Breast epithelium (tissue), 3 donors: Measurements from ENCODE around the gene ECEL1.

Experiments
- POLR2AphosphoS5 ChIP-seq, 3 donors: sonication (generic); formaldehyde crosslinking; IDR thresholded peaks; one replicate each; pipeline ENCODE4 v1.6.1; 2017; ENCODE audit warnings: antibody characterized with exemption in 3 of 3
- TF ChIP-seq, protein P1 (sequence below), 3 donors: fragments of 450-650 bp; IDR thresholded peaks; one replicate each; pipeline ENCODE4 v1.5.1; 2016 to 2017; ENCODE audit warnings: antibody characterized with exemption in 3 of 3, mild to moderate bottlenecking in 3 of 3, moderate library complexity in 3 of 3

DNA sequence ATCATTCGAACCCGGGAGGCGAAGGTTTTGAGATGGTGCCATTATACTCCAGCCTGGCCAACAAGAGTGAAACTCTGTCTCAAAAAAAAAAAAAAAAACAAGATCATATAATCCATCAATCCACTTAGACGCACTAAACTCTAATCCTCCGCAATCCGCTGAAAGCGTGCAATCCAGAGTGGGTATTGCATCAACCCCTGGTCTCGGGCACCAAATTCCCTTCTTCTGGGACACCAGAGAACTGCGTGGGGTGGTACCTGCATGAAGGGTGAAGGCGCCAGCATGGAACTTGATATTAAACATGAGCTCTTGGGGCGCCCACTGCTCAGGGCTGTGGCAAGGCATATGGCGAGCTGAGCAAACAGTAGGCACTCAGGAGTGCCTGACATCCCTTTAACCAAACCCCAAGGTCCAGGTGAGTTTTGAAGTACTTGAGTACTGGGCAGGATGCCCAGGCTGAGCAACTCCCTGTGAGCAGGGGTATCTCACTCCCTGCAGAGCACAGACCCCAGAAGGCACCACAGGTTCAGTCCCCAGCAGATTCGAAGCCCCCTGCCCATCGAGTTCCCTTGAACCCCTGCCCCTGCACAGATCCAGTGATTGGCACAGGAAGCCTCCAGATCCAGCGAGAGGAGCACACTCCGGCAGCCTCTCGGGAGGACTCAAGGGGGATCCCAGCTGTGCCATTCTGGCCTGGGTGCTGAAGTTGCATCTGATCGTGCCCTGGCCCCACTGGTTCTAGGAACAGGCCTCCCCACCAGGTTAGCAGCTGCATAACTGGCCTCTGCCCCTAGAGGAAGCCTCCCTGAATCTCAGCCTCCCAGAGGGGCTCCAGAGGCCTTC lies 23.7 kb downstream of the ECEL1 start:
- TF ChIP-seq, protein P1, sequence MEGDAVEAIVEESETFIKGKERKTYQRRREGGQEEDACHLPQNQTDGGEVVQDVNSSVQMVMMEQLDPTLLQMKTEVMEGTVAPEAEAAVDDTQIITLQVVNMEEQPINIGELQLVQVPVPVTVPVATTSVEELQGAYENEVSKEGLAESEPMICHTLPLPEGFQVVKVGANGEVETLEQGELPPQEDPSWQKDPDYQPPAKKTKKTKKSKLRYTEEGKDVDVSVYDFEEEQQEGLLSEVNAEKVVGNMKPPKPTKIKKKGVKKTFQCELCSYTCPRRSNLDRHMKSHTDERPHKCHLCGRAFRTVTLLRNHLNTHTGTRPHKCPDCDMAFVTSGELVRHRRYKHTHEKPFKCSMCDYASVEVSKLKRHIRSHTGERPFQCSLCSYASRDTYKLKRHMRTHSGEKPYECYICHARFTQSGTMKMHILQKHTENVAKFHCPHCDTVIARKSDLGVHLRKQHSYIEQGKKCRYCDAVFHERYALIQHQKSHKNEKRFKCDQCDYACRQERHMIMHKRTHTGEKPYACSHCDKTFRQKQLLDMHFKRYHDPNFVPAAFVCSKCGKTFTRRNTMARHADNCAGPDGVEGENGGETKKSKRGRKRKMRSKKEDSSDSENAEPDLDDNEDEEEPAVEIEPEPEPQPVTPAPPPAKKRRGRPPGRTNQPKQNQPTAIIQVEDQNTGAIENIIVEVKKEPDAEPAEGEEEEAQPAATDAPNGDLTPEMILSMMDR (IDR thresholded peaks at IDR 0.05): no peak
- no peak for TF ChIP-seq POLR2AphosphoS5 (IDR thresholded peaks at IDR 0.05)
